ENCODE results near the gene CEP152.

DNA sequence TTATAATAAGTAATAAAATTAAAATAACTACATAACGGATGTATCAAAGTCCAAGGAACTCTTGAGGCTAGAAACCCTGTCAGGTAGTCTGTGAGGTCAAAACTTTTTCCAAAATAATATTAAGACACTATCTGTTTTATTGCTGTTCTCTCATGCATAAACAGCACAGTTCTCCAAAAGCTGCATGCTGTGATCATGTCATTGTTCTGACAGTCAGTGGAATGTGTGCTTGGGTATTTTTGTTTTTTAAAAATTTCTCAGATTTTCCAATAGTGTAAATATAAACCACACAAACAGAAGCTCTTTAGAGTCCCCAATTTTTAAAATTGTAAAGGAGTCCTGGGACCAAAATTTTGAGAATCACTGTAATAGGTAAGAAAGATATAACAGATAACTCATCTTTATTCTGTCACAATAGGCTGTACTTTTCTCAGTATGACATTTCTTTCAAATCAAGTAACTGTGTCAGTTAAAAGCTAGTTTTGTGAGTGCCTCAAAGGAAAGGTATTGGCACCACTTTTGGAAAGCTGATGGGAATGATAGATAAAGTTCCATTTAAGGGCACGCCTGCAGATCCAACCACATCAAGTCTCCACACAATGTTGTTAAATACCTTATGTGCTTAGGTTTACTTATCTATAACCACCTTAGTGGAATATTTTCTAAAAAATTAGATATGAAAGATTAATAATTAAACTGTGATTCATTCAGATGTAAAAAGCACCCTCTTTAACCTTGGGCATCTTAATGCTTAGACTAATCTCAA, 49.3 kb downstream of the CEP152 start:
- TF ChIP-seq, protein P1, sequence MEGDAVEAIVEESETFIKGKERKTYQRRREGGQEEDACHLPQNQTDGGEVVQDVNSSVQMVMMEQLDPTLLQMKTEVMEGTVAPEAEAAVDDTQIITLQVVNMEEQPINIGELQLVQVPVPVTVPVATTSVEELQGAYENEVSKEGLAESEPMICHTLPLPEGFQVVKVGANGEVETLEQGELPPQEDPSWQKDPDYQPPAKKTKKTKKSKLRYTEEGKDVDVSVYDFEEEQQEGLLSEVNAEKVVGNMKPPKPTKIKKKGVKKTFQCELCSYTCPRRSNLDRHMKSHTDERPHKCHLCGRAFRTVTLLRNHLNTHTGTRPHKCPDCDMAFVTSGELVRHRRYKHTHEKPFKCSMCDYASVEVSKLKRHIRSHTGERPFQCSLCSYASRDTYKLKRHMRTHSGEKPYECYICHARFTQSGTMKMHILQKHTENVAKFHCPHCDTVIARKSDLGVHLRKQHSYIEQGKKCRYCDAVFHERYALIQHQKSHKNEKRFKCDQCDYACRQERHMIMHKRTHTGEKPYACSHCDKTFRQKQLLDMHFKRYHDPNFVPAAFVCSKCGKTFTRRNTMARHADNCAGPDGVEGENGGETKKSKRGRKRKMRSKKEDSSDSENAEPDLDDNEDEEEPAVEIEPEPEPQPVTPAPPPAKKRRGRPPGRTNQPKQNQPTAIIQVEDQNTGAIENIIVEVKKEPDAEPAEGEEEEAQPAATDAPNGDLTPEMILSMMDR (IDR thresholded peaks at IDR 0.05 in 4 of 5, conservative IDR thresholded peaks at IDR 0.05 in 1 of 5) = no peak
- no peak for TF ChIP-seq POLR2A (IDR thresholded peaks at IDR 0.05)

Data from gastrocnemius medialis (tissue), 4 donors.